ENCODE results near the gene ACBD7.

GRCh38 chr10:15068802-15069201 lies 19.8 kb downstream of the ACBD7 start:
- TF ChIP-seq CTCF (IDR thresholded peaks at IDR 0.05): no peak
- TF ChIP-seq POLR2A (IDR thresholded peaks at IDR 0.05): no peak

Measured in prostate gland (tissue), 2 donors.